HEK293T (cell line): ENCODE data around the gene NT5C1B.

Experiments used
- ELF4 ChIP-seq: fragments of 450-650 bp; IDR thresholded peaks from 2 replicates; pipeline ENCODE4 v1.6.1; 2017; ENCODE audit warnings: antibody characterized with exemption
- TARDBP ChIP-seq: fragments of 450-650 bp; IDR thresholded peaks from 2 replicates; pipeline ENCODE4 v1.6.1; 2016

GRCh38 chr2:18551623-18552022 is 37.7 kb downstream of the NT5C1B start:
- TF ChIP-seq TARDBP (no peak), ELF4 (no peak)
